Skeletal muscle satellite cell (primary cell): ENCODE data around the gene C1orf185. TPM values are rescaled to one million over a fixed set of nuclear protein-coding genes. Genes with fewer than 3 reads are reported as not detected.
"Not testable (repeated sequence)": the region's sequence is repeated elsewhere in the genome, so short reads cannot be mapped to it uniquely, and the experiment has no call there.

Source experiments
- H3K27me3 ChIP-seq: 2 replicates; pipeline ENCODE4 v1.7.0; 2013; ENCODE audit warnings: low read length; ENCODE audit not compliant: control insufficient read depth, insufficient read depth
- H3K36me3 ChIP-seq: 2 replicates; pipeline ENCODE4 v1.7.0; 2013; ENCODE audit warnings: mild to moderate bottlenecking, control low read depth, low read length; ENCODE audit not compliant: insufficient read depth
- H3K4me1 ChIP-seq: 2 replicates; pipeline ENCODE4 v1.7.0; 2013; ENCODE audit warnings: low read length; ENCODE audit not compliant: control insufficient read depth, insufficient read depth
- H3K4me2 ChIP-seq: 2 replicates; pipeline ENCODE4 v1.7.0; 2013; ENCODE audit warnings: mild to moderate bottlenecking, low read length
- H3K4me3 ChIP-seq: 2 replicates; pipeline ENCODE4 v1.7.0; 2013; ENCODE audit warnings: low read length
- H3K9ac ChIP-seq: 2 replicates; pipeline ENCODE4 v1.7.0; 2013; ENCODE audit warnings: mild to moderate bottlenecking, low read depth, low read length, moderate library complexity
- H3K9me3 ChIP-seq: replicated peaks from 2 replicates; pipeline ENCODE4 v1.7.0; 2013; ENCODE audit warnings: mild to moderate bottlenecking, control low read depth, low read length
- small RNA-seq: library from RNA; depleted of rRNA; stranded (forward); fragments of <200 nt; gene quantifications from one replicate; pipeline ENCODE3, GENCODE V24; 2012

Gene C1orf185

DNA sequence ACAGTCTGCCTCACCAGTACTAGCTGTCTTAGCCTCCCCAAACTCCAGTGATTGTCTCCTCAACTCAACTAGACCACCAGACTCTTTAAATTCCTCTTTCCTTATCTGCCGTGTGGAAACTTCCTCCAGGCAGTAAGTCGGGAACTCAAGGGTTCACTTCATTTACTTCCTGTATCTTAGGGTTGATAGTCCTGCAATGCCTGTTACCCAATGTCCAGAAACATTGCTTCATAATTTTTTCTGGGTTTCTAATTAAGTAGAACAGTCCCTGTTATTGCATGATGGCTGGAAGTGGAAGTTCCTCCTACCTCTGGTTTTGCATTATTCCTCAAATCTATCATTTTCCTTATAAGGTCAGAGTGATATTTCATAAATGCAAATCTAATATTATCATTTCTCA lies 73.2 kb downstream of the C1orf185 start:
- H3K9me3 ChIP-seq = no peaks in the 10 kb centered on the region
- H3K36me3 ChIP-seq = no peaks in the 10 kb centered on the region
- H3K4me2 ChIP-seq = no peak overlapping the region
- no peaks in the 10 kb centered on the region for H3K27me3 ChIP-seq
- H3K4me1 ChIP-seq = no peaks in the 10 kb centered on the region
- no peak overlapping the region for H3K9ac ChIP-seq
- H3K4me3 ChIP-seq = no peak overlapping the region

DNA sequence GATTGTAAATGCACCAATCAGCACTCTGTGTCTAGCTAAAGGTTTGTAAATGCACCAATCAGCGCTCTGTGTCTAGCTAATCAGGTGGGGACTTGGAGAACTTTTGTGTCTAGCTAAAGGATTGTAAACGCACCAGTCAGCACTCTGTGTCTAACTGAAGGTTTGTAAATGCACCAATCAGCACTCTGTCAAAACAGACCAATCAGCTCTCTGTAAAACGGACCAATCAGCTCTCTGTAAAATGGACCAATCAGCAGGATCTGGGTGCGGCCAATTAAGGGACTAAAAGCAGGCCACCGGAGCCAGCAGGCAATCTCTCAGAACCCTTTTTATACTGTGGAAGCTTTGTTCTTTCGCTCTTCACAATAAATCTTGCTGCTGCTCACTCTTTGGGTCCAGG lies 76.0 kb downstream of the C1orf185 start:
- not testable (repeated sequence) for H3K4me3 ChIP-seq, H3K4me1 ChIP-seq, H3K27me3 ChIP-seq, H3K9ac ChIP-seq, H3K36me3 ChIP-seq, H3K9me3 ChIP-seq, H3K4me2 ChIP-seq

DNA sequence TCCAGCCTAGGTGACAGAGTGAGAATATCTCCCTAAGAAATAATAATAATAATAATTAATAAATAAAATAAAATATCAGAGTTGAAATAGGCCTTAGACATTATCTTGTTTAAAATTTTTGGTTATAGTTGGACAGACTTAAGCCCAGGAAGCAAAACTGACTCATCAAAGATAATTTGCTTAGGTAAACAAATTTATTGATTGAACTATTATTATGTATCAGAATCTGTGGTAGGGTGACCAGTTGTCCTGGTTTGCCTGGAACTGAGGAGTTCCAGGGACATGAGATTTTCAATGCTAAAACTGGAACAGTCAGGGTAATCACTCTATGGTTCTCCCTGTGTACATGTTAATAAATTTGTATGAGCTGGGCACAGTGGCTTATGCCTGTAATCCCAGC lies 86.2 kb downstream of the C1orf185 start:
- no peak overlapping the region for H3K4me3 ChIP-seq
- H3K36me3 ChIP-seq = no peaks in the 10 kb centered on the region
- H3K27me3 ChIP-seq = peaks cover 12% of the 10 kb centered on the region
- no peaks in the 10 kb centered on the region for H3K4me1 ChIP-seq
- no peak overlapping the region for H3K9ac ChIP-seq
- H3K4me2 ChIP-seq = no peak overlapping the region
- no peaks in the 10 kb centered on the region for H3K9me3 ChIP-seq

DNA sequence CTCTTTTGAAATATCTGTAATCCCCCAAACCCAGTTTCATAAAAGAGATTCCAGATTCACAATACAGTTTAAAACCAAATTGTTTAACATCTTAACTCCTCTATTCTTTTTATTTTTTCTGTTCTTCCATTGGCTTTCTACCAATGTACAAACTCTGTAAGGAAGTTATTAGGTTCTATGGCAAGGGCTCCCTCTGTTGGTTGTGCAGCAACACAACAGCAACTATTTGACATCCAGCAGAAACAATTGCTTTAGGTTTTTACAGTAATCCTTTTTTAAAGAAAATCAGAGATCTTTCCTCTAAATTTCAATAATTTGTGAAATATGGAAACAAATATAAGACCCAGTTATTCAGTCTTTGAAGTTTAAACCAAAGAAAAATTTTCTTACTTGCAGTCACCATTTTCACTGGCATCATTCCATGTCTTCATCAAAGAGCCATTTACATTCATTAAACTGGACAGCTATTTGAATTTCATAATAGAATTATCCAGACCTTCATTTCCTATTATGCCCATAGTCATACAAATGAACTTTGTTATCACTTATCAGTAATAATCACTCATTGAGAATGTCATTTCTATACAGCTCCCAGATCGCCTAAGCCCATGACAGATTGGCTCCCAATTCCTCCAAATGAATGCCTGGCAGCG lies 87.5 kb downstream of the C1orf185 start:
- Histone ChIP-seq H3K9ac (no peak overlapping the region), H3K36me3 (no peaks in the 10 kb centered on the region), H3K4me2 (no peak overlapping the region), H3K9me3 (no peaks in the 10 kb centered on the region), H3K4me3 (no peak overlapping the region), H3K4me1 (no peaks in the 10 kb centered on the region), H3K27me3 (peaks cover 8% of the 10 kb centered on the region)

DNA sequence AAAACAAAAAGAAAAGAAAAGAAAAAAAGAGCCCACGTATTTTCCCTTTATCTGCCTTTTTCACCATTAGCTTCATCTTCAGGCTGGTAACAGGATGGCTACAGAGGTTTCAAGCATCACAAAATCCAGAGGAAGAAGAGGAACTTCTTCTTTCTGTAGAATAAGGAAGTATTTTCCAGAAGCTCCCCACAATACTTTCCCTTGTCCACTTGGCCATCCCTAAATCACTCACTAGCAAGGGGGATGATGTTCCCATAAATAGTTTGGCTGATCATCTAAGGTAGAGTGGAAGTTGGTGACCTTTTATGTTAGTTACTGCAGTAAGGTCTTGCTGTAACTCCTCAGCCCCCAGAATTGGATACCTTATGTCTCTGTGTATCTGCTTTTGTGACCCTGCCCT lies 88.9 kb downstream of the C1orf185 start:
- Histone ChIP-seq H3K9ac (no peak overlapping the region), H3K4me1 (no peaks in the 10 kb centered on the region), H3K4me3 (no peak overlapping the region), H3K27me3 (peaks cover 8% of the 10 kb centered on the region), H3K4me2 (no peak overlapping the region), H3K36me3 (no peaks in the 10 kb centered on the region), H3K9me3 (no peaks in the 10 kb centered on the region)

DNA sequence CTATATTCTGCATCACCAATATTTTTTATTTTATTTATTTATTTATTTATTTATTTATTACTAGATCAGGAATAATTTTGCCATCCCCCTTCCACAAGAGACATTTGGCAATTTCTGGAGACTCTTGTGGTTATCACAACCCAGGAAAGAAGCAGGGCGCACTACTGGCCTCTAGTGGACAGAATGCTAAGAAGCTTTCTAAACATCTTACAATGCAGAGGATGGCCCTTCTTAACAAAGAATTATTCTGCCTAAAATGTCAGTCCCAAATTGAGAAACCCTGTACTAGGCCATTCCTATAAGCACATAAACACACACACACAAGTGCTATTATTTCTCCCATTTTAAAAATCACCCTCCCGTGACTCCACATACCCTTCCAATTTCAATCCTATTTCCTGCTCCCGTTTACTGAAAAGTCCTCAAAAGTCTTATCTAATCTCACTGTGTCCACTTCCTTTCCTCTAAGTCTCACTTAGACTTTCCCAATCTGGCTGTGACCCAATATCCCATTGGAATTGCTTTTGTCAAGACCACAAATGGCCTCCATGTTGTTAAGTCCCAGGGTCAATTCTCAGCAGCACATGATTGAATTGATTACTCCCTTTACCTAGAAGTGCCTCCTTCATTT lies 90.3 kb downstream of the C1orf185 start:
- Histone ChIP-seq H3K4me3 (no peak overlapping the region), H3K4me2 (no peak overlapping the region), H3K27me3 (peaks cover 8% of the 10 kb centered on the region), H3K36me3 (no peaks in the 10 kb centered on the region), H3K9ac (no peak overlapping the region), H3K4me1 (no peaks in the 10 kb centered on the region), H3K9me3 (no peaks in the 10 kb centered on the region)

DNA sequence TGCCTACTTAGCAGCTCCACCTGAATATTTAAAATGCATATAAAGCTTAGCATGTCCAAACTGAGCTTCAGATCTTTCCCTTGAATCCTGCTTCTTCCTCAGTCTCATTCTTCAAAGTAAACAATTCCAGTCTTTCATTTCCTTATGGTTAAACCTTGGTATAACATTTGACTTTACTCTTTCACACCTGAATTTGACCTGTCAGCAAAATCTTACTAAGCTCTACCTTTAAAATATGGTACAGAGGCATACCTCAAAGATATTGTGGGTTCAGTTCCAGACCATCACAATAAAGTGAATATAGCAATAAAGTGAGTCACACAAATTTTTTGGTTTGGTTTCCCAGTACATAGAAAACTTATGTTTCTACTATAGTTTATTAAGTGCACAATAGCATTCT lies 91.5 kb downstream of the C1orf185 start:
- Histone ChIP-seq H3K9ac (no peak overlapping the region), H3K27me3 (peaks cover 8% of the 10 kb centered on the region), H3K4me1 (no peaks in the 10 kb centered on the region), H3K4me3 (no peak overlapping the region), H3K4me2 (no peak overlapping the region), H3K9me3 (no peaks in the 10 kb centered on the region), H3K36me3 (no peaks in the 10 kb centered on the region)

Small RNAs within 50 kb of the gene (small RNA-seq; reads per million reads assigned to genes)
- gene MIR4421 (not detected), gene MIR6500 (not detected), gene RF00019 (not detected)
